ENCODE data around the gene INHA. TPM values are rescaled to one million over a fixed set of nuclear protein-coding genes. Genes with fewer than 3 reads are reported as not detected.

The INHA gene
- total and polyA plus RNA-seq, 2 donors (not counting 1 experiment from before 2014, with no cell fraction given): not detected

GRCh38 chr2:219527472-219527871 lies 44.6 kb upstream of the INHA start:
- no peak overlapping the region for H3K4me3 ChIP-seq (ENCODE audit: control extremely low read depth in 1 of 5, extremely low read depth in 1 of 5, insufficient read depth in 1 of 5, low read depth in 2 of 5, low read length in 4 of 5)
- no peaks in the 10 kb centered on the region for H3K79me2 ChIP-seq (ENCODE audit: control insufficient read depth, insufficient read depth, low read length)
- WGBS (ENCODE audit: insufficient coverage): 86% methylated on average over 1 of the region's 5 CpGs

More at GRCh38 chr2:219527472-219527871, 44.6 kb upstream of the INHA start:
- peaks cover 1 to 76% (median 37%) of the 10 kb centered on the region in 4 experiments for H3K27me3 ChIP-seq (replicated peaks in 1 of 4; ENCODE audit: control extremely low read depth in 1 of 4, control insufficient read depth in 3 of 4, insufficient read depth in 4 of 4, low read length in 3 of 4)
- peaks cover 0 to 4% (median 0%) of the 10 kb centered on the region in 3 donors for H3K9me3 ChIP-seq (ENCODE audit: control extremely low read depth in 1 of 3, control insufficient read depth in 2 of 3, insufficient read depth in 1 of 3, low read length in 2 of 3)
- H3K27me3 Mint-ChIP-seq: peaks cover 74% of the 10 kb centered on the region
- ChIA-PET CTCF (interaction anchor here (0.6 to 8.8 kb wide), 7 partner anchors 14 to 124 kb away, joined by 4 to 146 read pairs (median 29); partner anchors contain the start of gene GMPPA), POLR2A (no interaction called here)
- H3K36me3 ChIP-seq (replicated peaks in 1 of 2; ENCODE audit: control extremely low read depth in 1 of 2, control insufficient read depth in 1 of 2, extremely low read depth in 1 of 2, insufficient read depth in 2 of 2, low read length in 1 of 2): no peaks in the 10 kb centered on the region
- DNase-seq (no peak), ATAC-seq (ENCODE audit: low read depth) (no peak)
- peaks cover 7% of the 10 kb centered on the region for H3K4me1 Mint-ChIP-seq
- intact Hi-C loops (cut with micrococcal nuclease): no loop called here
- no peak overlapping the region for H2AFZ ChIP-seq (ENCODE audit: insufficient read depth, low read depth, low read length, poor library complexity, severe bottlenecking)
- H3K4me3 Mint-ChIP-seq: no peak overlapping the region
- H4K20me1 ChIP-seq (ENCODE audit: control insufficient read depth, insufficient read depth, low read length, poor library complexity, severe bottlenecking): no peaks in the 10 kb centered on the region
- H3K9me3 Mint-ChIP-seq (ENCODE audit: insufficient read depth): no peaks in the 10 kb centered on the region
- no peak overlapping the region for H3K4me2 ChIP-seq (replicated peaks; ENCODE audit: low read depth, low read length, poor library complexity, severe bottlenecking)
- TF ChIP-seq CTCF (IDR thresholded peaks at IDR 0.05) (no peak), EZH2 (IDR thresholded peaks at IDR 0.05; ENCODE audit: borderline replicate concordance, insufficient read depth, low read depth, low read length, poor library complexity, severe bottlenecking) (no peak)
- no peak overlapping the region for H3K27ac ChIP-seq (ENCODE audit: low read length in 2 of 2)
- no peak overlapping the region for H3K27ac Mint-ChIP-seq
- peaks cover 12 to 14% of the 10 kb centered on the region in 2 donors for H3K4me1 ChIP-seq (ENCODE audit: control insufficient read depth in 2 of 2, insufficient read depth in 2 of 2, low read length in 2 of 2)
- no peak overlapping the region for H3K9ac ChIP-seq (ENCODE audit: low read length)

Measured in B cell (primary cell).